Activated CD4-positive, alpha-beta T cell treated with anti-CD3 and anti-CD28 coated beads, Interleukin-2, amount 10 ng/mL, durations not matched to agents 7 days and 5 days (primary cell): ENCODE measurements around the gene TMEM145. TPM values are rescaled to one million over a fixed set of nuclear protein-coding genes. Genes with fewer than 3 reads are reported as not detected.
A peak's percentile ranks its signal among the peaks of the same experiment; 100 is the strongest.
"Not testable (repeated sequence)": the region's sequence is repeated elsewhere in the genome, so short reads cannot be mapped to it uniquely, and the experiment has no call there.

Source experiments
- CTCF ChIA-PET: fragments of 350-600 bp; sonication (Branson Sonifier 250); formaldehyde crosslinking; loops from one replicate; lab custom pipeline; 2021; ENCODE audit warnings: antibody characterized with exemption; lab: Charles Lee
- POLR2A ChIA-PET: fragments of 350-600 bp; sonication (Branson Sonifier 250); formaldehyde crosslinking; loops from one replicate; lab custom pipeline; 2021; ENCODE audit warnings: antibody characterized with exemption; lab: Charles Lee
- DNase-seq: peaks from one replicate; pipeline ENCODE4 v3.0.0-alpha.2; 2020
- H3K27ac Mint-ChIP-seq: one replicate; pipeline ENCODE4 v1.8.0; 2021; ENCODE audit warnings: mild to moderate bottlenecking, moderate library complexity, mixed read lengths
- H3K27me3 Mint-ChIP-seq: one replicate; pipeline ENCODE4 v1.8.0; 2021; ENCODE audit warnings: mixed read lengths
- H3K36me3 Mint-ChIP-seq: one replicate; pipeline ENCODE4 v1.8.0; 2021; ENCODE audit warnings: low read depth, mixed read lengths
- H3K4me1 Mint-ChIP-seq: one replicate; pipeline ENCODE4 v1.8.0; 2021; ENCODE audit warnings: mixed read lengths
- H3K4me3 Mint-ChIP-seq: one replicate; pipeline ENCODE4 v1.8.0; 2021; ENCODE audit warnings: mild to moderate bottlenecking, moderate library complexity, mixed read lengths
- H3K9me3 Mint-ChIP-seq: one replicate; pipeline ENCODE4 v1.8.0; 2021; ENCODE audit warnings: mixed read lengths
- total RNA-seq, 2 experiments: library from RNA; stranded (reverse); gene quantifications; one replicate each; pipeline ENCODE4 v1.2.3, GENCODE V29; 2021

TMEM145 gene
- total RNA-seq, 2 experiments from 2014 or later, result not detected

DNA sequence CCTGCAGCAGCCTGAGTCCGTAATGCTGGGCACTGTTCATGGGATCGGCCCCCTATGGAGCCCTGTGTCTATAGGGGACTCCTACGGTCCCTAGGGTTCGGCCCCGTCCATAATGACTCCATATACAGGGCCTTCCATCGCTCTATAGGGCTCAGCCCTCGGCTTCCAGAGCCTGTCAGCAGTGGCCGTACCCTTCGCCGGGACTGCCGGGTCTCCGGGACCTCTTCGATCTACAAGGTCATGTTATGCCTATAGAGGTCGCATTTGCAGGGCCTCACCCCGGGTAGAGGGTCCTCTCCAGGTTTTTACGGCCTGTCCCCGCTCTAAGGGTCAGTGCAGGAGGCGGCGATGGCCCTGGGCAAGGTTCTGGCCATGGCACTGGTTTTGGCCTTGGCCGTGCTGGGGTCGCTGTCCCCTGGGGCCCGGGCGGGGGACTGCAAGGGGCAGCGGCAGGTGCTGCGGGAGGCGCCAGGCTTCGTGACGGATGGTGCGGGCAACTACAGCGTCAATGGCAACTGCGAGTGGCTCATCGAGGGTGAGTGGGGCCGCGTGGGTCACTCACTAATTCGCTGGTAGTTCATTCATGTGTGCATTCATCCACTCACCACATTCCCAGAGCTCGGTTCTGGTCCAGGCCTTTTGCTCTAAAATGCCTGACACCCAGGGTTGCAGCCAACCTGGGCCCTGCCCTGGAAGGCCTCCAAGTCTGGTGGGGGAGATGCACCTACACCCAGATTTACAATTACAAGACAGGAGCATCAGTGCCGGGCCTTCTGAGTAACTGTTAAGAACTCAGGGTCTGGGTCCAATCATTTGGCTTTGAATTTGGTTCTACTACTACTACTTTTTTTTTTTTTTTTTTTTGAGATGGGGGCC, 13.0 kb downstream of the TMEM145 start:
- Mint-ChIP-seq H3K4me1 (peaks cover 19% of the 10 kb centered on the region), H3K4me3 (peak overlapping the region; percentile 89), H3K36me3 (no peaks in the 10 kb centered on the region), H3K27ac (peak overlapping the region; percentile 84), H3K27me3 (peaks cover 22% of the 10 kb centered on the region), H3K9me3 (no peaks in the 10 kb centered on the region)
- ChIA-PET CTCF (interaction anchor here (1.4 kb wide), 1 partner anchor 18 kb away, joined by 3 read pairs; no protein-coding TSS in a partner anchor), POLR2A (no interaction called here)
- peak; percentile 28 for DNase-seq

DNA sequence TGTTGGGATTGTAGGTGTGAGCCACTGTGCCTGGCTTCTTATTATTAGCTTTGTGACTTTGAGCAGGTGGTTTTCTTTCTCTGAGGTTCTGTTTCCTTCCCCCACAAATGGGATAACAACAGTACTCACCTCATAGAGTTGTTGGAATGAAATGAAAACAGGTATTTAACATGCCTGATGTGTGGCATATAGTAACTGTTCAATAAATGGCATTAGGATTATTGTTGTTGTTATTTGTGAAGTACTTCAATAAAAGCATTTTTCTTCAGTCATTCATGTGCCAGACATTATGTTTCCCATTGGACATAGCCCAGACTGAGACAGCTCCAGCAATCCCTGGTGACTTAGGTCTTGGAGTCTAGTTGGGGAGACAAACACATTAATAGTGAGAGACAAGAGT, 13.9 kb downstream of the TMEM145 start:
- no peaks in the 10 kb centered on the region for H3K36me3 Mint-ChIP-seq
- POLR2A ChIA-PET, result no interaction called here

DNA sequence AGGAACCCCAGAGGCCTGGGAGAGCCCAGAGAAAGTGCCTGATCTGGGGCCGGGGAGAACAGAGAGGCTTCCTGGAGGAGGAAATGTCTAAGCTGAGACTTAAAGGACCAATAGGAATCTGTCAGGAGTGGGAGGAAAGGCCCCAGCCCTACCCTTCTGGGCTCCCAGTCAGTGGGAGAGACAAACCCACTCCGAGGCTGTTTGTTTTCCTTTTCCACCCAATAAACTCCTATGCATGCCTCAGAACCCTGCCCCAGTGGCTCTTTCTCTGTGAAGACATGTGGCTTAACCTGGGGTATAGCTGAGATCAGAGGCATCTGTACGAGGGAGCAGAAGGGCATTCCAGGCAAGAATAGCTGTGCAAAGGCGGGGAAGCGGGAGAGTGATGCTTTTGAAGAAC, 14.3 kb downstream of the TMEM145 start:
- no peaks in the 10 kb centered on the region for H3K36me3 Mint-ChIP-seq
- no peak for DNase-seq
- ChIA-PET CTCF (interaction anchor here (0.6 to 1.4 kb wide), 4 partner anchors 12 to 34 kb away, joined by 3 to 4 read pairs (median 3); no protein-coding TSS in a partner anchor), POLR2A (no interaction called here)
- H3K27me3 Mint-ChIP-seq, result peaks cover 18% of the 10 kb centered on the region
- H3K27ac Mint-ChIP-seq, result no peak overlapping the region
- peaks cover 19% of the 10 kb centered on the region for H3K4me1 Mint-ChIP-seq
- H3K4me3 Mint-ChIP-seq, result no peak overlapping the region
- no peaks in the 10 kb centered on the region for H3K9me3 Mint-ChIP-seq

More for the DNA sequence above, 13.9 kb downstream of the TMEM145 start:
- Mint-ChIP-seq H3K4me1 (peaks cover 19% of the 10 kb centered on the region), H3K4me3 (peak overlapping the region; percentile 89), H3K27me3 (peaks cover 22% of the 10 kb centered on the region), H3K27ac (no peak overlapping the region), H3K9me3 (no peaks in the 10 kb centered on the region)
- CTCF ChIA-PET, result interaction anchor here (1.4 kb wide), 1 partner anchor 17 kb away, joined by 3 read pairs; no protein-coding TSS in a partner anchor
- DNase-seq, result no peak

GRCh38 chr19:42328106-42328505, 15.0 kb downstream of the TMEM145 start:
- no peak for DNase-seq

DNA sequence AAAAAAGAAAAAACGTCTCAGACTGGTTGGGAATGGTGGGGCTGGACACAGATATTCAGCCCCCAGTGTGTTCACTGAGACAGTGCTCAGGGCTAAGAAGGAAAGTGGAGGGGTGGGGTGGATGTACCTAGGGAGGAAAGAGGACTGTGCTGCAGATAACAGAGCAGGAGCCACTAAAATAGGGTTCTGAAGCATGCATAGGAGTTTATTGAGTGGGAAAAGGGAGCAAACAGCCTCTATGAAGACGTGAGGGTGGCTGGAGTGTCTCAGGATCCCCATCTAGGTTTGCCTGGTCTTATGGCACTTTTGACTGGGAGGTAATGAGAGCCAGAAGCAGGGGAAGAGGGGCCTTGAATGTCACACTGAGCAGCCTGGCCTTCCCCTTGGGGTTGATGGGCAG, 15.7 kb downstream of the TMEM145 start:
- no peak overlapping the region for H3K27ac Mint-ChIP-seq
- no peak overlapping the region for H3K4me3 Mint-ChIP-seq
- no peak for DNase-seq
- peaks cover 19% of the 10 kb centered on the region for H3K4me1 Mint-ChIP-seq
- no peaks in the 10 kb centered on the region for H3K36me3 Mint-ChIP-seq
- POLR2A ChIA-PET, result no interaction called here
- peaks cover 7% of the 10 kb centered on the region for H3K27me3 Mint-ChIP-seq
- CTCF ChIA-PET, result interaction anchor here (0.8 kb wide), 1 partner anchor 146 kb away, joined by 3 read pairs; no protein-coding TSS in a partner anchor
- no peaks in the 10 kb centered on the region for H3K9me3 Mint-ChIP-seq

More at GRCh38 chr19:42328106-42328505, 15.0 kb downstream of the TMEM145 start:
- H3K9me3 Mint-ChIP-seq, result no peaks in the 10 kb centered on the region
- H3K4me1 Mint-ChIP-seq, result peaks cover 19% of the 10 kb centered on the region
- H3K27me3 Mint-ChIP-seq, result peaks cover 12% of the 10 kb centered on the region
- H3K4me3 Mint-ChIP-seq, result no peak overlapping the region
- no peak overlapping the region for H3K27ac Mint-ChIP-seq
- H3K36me3 Mint-ChIP-seq, result no peaks in the 10 kb centered on the region
- ChIA-PET POLR2A (no interaction called here), CTCF (interaction anchor here (0.6 to 1.0 kb wide), 3 partner anchors 12 to 35 kb away, joined by 3 to 4 read pairs (median 3); no protein-coding TSS in a partner anchor)

- no peak for DNase-seq
- no peaks in the 10 kb centered on the region for H3K9me3 Mint-ChIP-seq
- ChIA-PET CTCF (interaction anchor here (1.0 kb wide), 1 partner anchor 198 kb away, joined by 3 read pairs; the partner anchor contains the start of gene POU2F2), POLR2A (no interaction called here)
- no peak overlapping the region for H3K4me3 Mint-ChIP-seq
- no peak overlapping the region for H3K27ac Mint-ChIP-seq
- H3K36me3 Mint-ChIP-seq, result no peaks in the 10 kb centered on the region
- peaks cover under 1% of the 10 kb centered on the region for H3K27me3 Mint-ChIP-seq
- H3K4me1 Mint-ChIP-seq, result peaks cover 12% of the 10 kb centered on the region
Observed at GRCh38 chr19:42330241-42330711, 17.2 kb downstream of the TMEM145 start.

DNA sequence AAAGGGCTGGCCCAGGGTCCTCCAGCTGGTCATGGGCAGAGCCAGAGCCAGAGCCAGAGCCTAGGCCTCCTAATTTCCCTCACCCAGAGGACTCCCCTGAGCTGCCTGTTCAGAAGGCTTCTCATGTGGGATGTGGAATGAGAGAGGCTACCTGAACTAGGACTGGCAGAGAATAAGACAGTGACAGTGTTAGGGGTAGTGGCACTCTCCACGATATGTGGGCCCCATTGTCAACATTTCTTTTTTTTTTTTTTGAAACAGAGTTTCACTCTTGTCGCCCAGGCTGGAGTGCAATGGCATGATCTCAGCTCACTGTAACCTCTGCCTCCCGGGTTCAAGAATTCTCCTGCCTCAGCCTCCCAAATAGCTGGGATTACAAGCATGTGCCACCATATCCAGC, 18.2 kb downstream of the TMEM145 start:
- H3K27me3 Mint-ChIP-seq, H3K27ac Mint-ChIP-seq, DNase-seq, POLR2A ChIA-PET, H3K4me1 Mint-ChIP-seq, H3K4me3 Mint-ChIP-seq, CTCF ChIA-PET, H3K9me3 Mint-ChIP-seq, H3K36me3 Mint-ChIP-seq: not testable (repeated sequence)

DNA sequence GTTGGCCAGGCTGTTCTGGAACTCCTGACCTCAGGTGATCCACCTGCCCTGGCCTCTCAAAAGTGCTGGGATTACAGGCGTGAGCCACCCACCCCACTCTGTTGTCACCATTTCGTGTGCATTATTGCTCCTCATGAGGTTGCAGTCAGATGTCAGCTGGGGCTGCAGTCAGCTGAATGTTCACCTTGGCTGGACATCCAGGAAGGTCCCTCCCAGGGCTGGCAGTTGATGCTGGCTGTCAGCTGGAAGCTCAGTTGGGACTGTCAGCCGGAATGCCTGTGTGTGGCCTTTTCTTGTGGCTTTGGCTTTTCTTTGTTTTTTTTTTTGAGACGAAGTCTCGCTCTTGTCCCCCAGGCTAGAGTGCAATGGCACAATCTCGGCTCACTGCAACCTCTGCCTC, 18.9 kb downstream of the TMEM145 start:
- Mint-ChIP-seq H3K4me1 (peaks cover 1% of the 10 kb centered on the region), H3K27me3 (no peaks in the 10 kb centered on the region), H3K27ac (no peak overlapping the region), H3K4me3 (no peak overlapping the region), H3K9me3 (no peaks in the 10 kb centered on the region), H3K36me3 (no peaks in the 10 kb centered on the region)
- no peak for DNase-seq
- CTCF ChIA-PET, result no interaction called here
- POLR2A ChIA-PET, result no interaction called here

- ChIA-PET CTCF (no interaction called here), POLR2A (no interaction called here)
- Mint-ChIP-seq H3K4me3 (no peak overlapping the region), H3K27ac (no peak overlapping the region), H3K9me3 (no peaks in the 10 kb centered on the region), H3K36me3 (no peaks in the 10 kb centered on the region), H3K4me1 (no peaks in the 10 kb centered on the region), H3K27me3 (no peaks in the 10 kb centered on the region)
- DNase-seq, result no peak
Observed at GRCh38 chr19:42333018-42333417, 19.9 kb downstream of the TMEM145 start.

DNA sequence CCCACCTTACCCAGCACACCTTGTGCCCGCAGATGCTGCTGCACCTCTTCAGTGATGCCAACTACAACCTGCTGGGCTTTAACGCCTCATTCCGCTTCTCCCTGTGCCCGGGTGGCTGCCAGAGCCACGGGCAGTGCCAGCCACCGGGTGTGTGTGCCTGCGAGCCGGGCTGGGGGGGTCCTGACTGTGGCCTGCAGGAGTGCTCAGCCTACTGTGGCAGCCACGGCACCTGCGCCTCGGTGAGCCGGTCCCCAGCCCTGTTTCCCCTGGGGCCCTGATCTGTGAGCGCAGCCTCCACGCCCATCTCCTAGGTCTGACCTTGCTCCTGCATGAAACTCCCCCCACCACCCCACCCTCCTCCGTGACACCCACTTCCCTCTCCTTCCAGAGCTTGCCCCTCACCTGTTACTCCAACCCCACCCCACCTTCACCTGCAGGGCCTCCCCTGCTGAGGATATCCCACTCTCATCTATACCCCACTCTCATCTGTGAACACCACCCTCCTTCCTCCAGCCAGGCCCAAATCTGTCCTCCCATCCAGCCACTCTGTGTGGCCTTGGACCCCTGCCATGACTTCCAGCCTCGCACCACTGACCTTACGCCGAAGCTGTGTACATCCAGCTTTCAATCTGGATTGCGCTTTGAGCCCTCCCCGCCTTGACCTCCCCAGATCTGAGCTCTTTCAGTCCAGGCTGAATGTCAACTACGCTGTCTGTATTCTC, 21.0 kb downstream of the TMEM145 start:
- CTCF ChIA-PET, result interaction anchor here (0.6 kb wide), 1 partner anchor 372 kb away, joined by 3 read pairs; no protein-coding TSS in a partner anchor
- H3K4me1 Mint-ChIP-seq, result no peaks in the 10 kb centered on the region
- H3K36me3 Mint-ChIP-seq, result no peaks in the 10 kb centered on the region
- POLR2A ChIA-PET, result no interaction called here
- no peak for DNase-seq
- no peak overlapping the region for H3K4me3 Mint-ChIP-seq
- no peaks in the 10 kb centered on the region for H3K27me3 Mint-ChIP-seq
- H3K9me3 Mint-ChIP-seq, result no peaks in the 10 kb centered on the region
- H3K27ac Mint-ChIP-seq, result no peak overlapping the region

DNA sequence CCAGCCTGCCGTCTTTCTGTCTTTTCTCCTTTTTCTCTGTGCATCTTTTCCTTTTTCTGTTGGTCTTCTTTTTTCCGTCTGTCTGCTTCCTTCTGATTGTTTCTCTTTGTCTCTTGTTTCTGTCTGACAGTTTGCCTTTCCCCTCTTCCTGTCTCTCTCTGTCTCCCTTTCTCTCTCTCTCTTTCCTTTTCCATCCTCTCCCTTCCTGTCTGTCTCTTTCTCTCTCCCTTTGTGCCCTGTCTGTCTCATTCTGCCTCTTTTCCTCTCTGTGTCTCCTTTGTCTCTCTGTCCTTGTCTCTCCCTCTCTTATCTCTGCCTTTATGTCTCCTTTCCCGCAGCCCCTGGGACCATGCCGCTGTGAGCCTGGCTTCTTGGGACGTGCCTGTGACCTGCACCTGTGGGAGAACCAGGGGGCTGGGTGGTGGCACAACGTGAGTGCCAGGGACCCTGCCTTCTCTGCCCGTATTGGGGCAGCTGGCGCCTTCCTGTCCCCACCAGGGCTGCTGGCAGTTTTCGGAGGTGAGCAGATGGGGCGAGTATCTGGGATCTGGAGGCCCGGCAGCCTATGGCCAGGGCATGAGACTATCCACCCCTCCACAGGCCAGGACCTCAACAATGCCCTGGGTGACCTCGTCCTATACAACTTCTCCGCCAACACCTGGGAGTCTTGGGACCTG, 21.7 kb downstream of the TMEM145 start:
- no peaks in the 10 kb centered on the region for H3K9me3 Mint-ChIP-seq
- no peaks in the 10 kb centered on the region for H3K36me3 Mint-ChIP-seq
- H3K27ac Mint-ChIP-seq, result no peak overlapping the region
- H3K4me3 Mint-ChIP-seq, result no peak overlapping the region
- CTCF ChIA-PET, result no interaction called here
- H3K4me1 Mint-ChIP-seq, result no peaks in the 10 kb centered on the region
- POLR2A ChIA-PET, result no interaction called here
- no peak for DNase-seq
- H3K27me3 Mint-ChIP-seq, result no peaks in the 10 kb centered on the region

GRCh38 chr19:42335374-42335936, 22.3 kb downstream of the TMEM145 start:
- Mint-ChIP-seq H3K4me3 (no peak overlapping the region), H3K4me1 (no peaks in the 10 kb centered on the region), H3K27ac (no peak overlapping the region), H3K27me3 (no peaks in the 10 kb centered on the region), H3K9me3 (no peaks in the 10 kb centered on the region), H3K36me3 (no peaks in the 10 kb centered on the region)
- ChIA-PET POLR2A (no interaction called here), CTCF (interaction anchor here (0.6 kb wide), 1 partner anchor 12 kb away, joined by 3 read pairs; no protein-coding TSS in a partner anchor)
- DNase-seq, result no peak
